ENCODE measurements around the gene WNT10A. TPM values are rescaled to one million over a fixed set of nuclear protein-coding genes. Genes with fewer than 3 reads are reported as not detected.

Gene WNT10A
- total and polyA plus RNA-seq, 9 of the 15 experiments (the other 6 are each of a cell fraction or from before 2014, with no cell fraction given) = not detected

GRCh38 chr2:218888341-218888740, 7.7 kb downstream of the WNT10A start (continued):
- TF ChIP-seq ZNF436 (CRISPR knock-in tag; IDR thresholded peaks at IDR 0.05) = no peak
- no peak for TF ChIP-seq CBX3 (IDR thresholded peaks at IDR 0.05; ENCODE audit: borderline replicate concordance in 1 of 2, low read length in 2 of 2)
- no peak for TF ChIP-seq FOXJ3 (CRISPR knock-in tag; IDR thresholded peaks at IDR 0.05)

GRCh38 chr2:218889937-218890336, 9.3 kb downstream of the WNT10A start:
- FAIRE-seq = no peak
- peaks cover 2 to 71% of the 10 kb centered on the region in 2 experiments; a peak in 4 of 5 replicates for H3K27me3 ChIP-seq (ENCODE audit: control insufficient read depth in 2 of 2, insufficient read depth in 2 of 2, low read length in 2 of 2)
- BruUV-seq (replicated peaks) = no TSS peak
- H3K4me3 ChIP-seq = no peak overlapping the region
- H3K9me1 ChIP-seq (ENCODE audit: control insufficient read depth, insufficient read depth, low read length) = no peaks in the 10 kb centered on the region
- H3K4me1 ChIP-seq (replicated peaks in 1 of 2; ENCODE audit: control insufficient read depth in 2 of 2, insufficient read depth in 2 of 2, low read length in 2 of 2) = peaks cover 0 to 11% of the 10 kb centered on the region in 2 experiments; a peak in 2 of 5 replicates
- no peak for ATAC-seq
- in situ Hi-C loops (cut with MboI) = no loop called here
- POLR2A ChIA-PET = no interaction called here
- no peaks in the 10 kb centered on the region for H3K79me2 ChIP-seq (ENCODE audit: control insufficient read depth, insufficient read depth, low read length)
- no peaks in the 10 kb centered on the region for H3K36me3 ChIP-seq (ENCODE audit: control insufficient read depth, insufficient read depth, low read length)
- no peaks in the 10 kb centered on the region for H3K9me3 ChIP-seq (replicated peaks; ENCODE audit: control insufficient read depth, insufficient read depth, low read depth, low read length)
- 0 out of 2 replicates have a peak, but pooled peaks cover 6% of the 10 kb centered on the region for H4K20me1 ChIP-seq (replicated peaks; ENCODE audit: control insufficient read depth, insufficient read depth, low read length)
- no peak overlapping the region for H3K27ac ChIP-seq (ENCODE audit: extremely low read depth, low read depth, low read length)
- WGBS (ENCODE audit: insufficient coverage, low coverage, missing lambda C conversion rate) = 17% methylated on average over 16 of the region's 23 CpGs
- no peak for DNase-seq (ENCODE audit: extremely low read depth in 1 of 4, low spot score in 3 of 4)
- no peak overlapping the region for H2AFZ ChIP-seq (ENCODE audit: low read depth, low read length)
- H3K9ac ChIP-seq (ENCODE audit: insufficient read depth in 1 of 2, low read depth in 2 of 2, low read length in 2 of 2) = no peak overlapping the region
- intact Hi-C loops (cut with micrococcal nuclease) = no loop called here
- no peak overlapping the region for H3K4me2 ChIP-seq (ENCODE audit: insufficient read depth, low read length)
- CTCF ChIA-PET (ENCODE audit: low intra/inter-chr PET ratio) = no interaction called here
- no peak for TF ChIP-seq ZBED1 (IDR thresholded peaks at IDR 0.05)
- no peak for TF ChIP-seq SNAPC5 (CRISPR knock-in tag; IDR thresholded peaks at IDR 0.05)
- no peak for TF ChIP-seq GTF2F1 (IDR thresholded peaks at IDR 0.05; ENCODE audit: low read depth, low read length)
- no peak for TF ChIP-seq ZNF232 (CRISPR knock-in tag; IDR thresholded peaks at IDR 0.05)
- no peak for TF ChIP-seq THAP12 (CRISPR knock-in tag; IDR thresholded peaks at IDR 0.05)
- no peak for TF ChIP-seq ZBTB49 (CRISPR knock-in tag; IDR thresholded peaks at IDR 0.05; ENCODE audit: borderline replicate concordance)
- no peak for TF ChIP-seq NFE2 (IDR thresholded peaks at IDR 0.05; ENCODE audit: low read depth)
- TF ChIP-seq ZNF785 (CRISPR knock-in tag; IDR thresholded peaks at IDR 0.05) = no peak
- no peak for TF ChIP-seq ZNF79 (CRISPR knock-in tag; IDR thresholded peaks at IDR 0.05; ENCODE audit: low read depth)
- no peak for TF ChIP-seq ZBTB11 (CRISPR knock-in tag; IDR thresholded peaks at IDR 0.05)
- TF ChIP-seq SNRNP70 (optimal IDR thresholded peaks at IDR 0.05; ENCODE audit: low read depth, low read length) = no peak

Data from K562 (cell line).